GM12892 (cell line): ENCODE data around the gene SPR.
A peak's percentile ranks its signal among the peaks of the same experiment; 100 is the strongest.
"Not testable (repeated sequence)": the region's sequence is repeated elsewhere in the genome, so short reads cannot be mapped to it uniquely, and the experiment has no call there.

ENCODE experiments used
- DNase-seq: peaks from one replicate; pipeline ENCODE4 v3.0.0; 2011; ENCODE audit not compliant: insufficient read length
- FAIRE-seq: peaks from 2 replicates; lab custom pipeline; 2011; peaks lifted over from hg19 to GRCh38; lab: Jason Lieb, UNC
- POLR2A ChIP-seq: IDR thresholded peaks from 2 replicates; pipeline ENCODE4 v1.6.1; 2011; ENCODE audit warnings: low read depth, low read length, control low read depth
- POLR2AphosphoS5 ChIP-seq: IDR thresholded peaks from 2 replicates; pipeline ENCODE4 v1.6.1; 2011; ENCODE audit warnings: low read depth, low read length, control low read depth
- TAF1 ChIP-seq: IDR thresholded peaks from 2 replicates; pipeline ENCODE4 v1.6.1; 2011; ENCODE audit warnings: low read depth, mild to moderate bottlenecking, control low read depth, low read length, borderline replicate concordance

SPR gene

DNA sequence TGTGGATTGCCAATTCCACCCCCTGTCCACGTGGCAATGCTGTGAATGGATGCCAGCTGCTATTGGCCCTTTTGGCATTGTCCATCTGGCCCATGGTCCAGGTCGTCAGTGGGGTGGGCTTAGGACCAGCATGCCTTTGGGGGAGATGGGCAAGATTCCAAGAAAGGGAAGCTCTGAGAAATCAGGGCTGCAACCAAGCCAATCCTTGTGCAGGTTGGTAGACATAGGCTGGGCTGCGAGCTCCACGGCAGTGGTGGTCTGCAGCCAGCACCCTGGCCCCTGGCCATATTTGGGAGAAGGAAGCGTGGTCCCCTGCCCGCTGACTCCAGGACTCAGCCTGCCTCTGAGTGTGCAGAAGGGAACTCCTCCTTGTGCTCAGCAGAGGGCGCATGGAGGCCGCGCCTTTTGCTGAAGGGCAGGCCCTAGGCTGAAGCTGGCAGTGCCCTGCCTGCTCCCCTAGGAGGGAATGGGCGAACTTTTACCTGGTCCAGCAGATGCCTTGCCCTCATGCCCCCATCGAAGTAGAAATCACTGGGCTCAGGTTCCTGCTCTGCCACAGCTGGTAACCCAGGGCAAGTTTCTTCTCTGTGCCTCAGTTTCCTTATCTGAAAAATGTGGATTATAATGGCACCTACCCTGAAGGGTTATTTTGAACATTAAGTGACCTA lies 5.4 kb downstream of the SPR start:
- DNase-seq: peak; percentile 50
- peak; percentile 88 for FAIRE-seq
- TF ChIP-seq POLR2AphosphoS5 (no peak), TAF1 (no peak), POLR2A (no peak)

DNA sequence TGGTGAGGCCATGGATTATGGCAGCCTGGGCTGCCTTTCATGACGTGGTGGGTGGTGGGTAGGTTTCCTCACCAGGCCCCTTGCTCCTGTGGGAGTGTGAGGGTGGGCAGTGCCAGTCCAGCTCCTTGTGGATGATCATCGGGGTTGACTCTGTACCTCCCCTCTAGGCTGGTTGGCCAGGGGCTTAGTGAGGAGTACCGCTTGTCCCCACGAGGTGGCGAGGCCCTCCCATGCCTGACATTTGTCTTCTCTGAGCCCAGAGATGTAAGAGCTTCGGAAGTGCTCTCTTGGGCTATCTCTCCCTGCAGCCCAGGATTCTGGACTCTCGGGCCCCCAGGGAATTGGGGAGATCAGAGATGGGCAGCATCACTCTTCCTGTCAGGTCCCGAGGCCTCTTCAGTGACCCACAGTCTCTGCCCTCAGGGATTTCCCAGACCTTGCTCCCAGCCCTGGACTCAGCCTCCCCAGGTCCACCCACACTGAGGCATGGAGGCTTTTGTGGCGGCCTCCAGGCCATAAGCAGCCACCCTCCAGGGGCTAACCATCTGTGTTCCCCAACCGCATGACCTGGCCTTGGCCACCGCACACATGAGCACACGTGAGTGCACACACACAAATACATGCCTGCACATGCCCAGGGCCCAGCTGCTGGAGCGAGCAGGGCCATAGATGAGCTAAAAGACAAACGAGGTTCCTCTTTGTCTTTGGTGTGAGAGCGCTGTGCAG lies 6.5 kb downstream of the SPR start:
- TF ChIP-seq POLR2A (no peak), POLR2AphosphoS5 (no peak), TAF1 (no peak)
- FAIRE-seq: peak; percentile 83
- peak; percentile 36 for DNase-seq

DNA sequence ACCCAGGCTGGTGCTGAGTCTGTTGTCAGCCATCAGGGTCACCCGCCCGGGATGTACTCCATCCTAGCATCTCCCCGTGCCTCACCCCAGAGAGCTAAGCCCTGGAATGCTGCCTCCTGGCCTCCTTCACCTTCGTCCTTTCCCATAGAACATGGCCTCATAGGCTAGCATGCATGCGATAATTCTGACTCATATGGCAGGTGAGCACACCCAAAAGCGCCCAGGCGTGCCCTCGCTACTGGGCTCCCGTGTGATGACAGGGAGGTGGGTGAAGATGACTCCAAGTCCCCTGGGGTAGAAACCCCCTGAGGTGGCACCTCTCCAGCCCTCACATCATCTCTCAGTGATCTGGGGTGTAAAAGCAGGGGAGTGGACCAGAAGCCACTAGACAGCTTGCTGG lies 7.3 kb downstream of the SPR start:
- FAIRE-seq (peak; percentile 63), DNase-seq (no peak)

DNA sequence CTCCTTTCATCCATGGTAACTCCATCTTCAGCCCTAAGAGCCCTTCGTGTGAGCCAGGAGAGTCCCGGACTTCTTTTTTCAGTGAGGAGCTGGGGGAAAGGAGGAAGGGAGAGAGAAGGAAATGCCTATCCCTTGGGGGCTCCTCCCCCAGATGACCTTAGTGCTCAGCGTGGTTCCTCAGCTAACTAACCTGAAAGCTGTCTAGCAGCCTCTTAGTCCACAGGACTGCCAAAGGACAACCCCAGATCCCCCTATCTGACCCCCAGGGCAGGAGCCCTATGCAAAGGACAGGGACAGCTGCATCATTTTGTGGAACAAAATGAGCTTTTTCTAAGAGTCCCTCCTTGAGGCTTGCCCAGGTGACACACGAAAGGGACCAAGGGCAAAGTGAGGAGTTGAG lies 7.9 kb downstream of the SPR start:
- DNase-seq: no peak
- no peak for FAIRE-seq
- TF ChIP-seq POLR2A (no peak), TAF1 (no peak), POLR2AphosphoS5 (no peak)

More for the DNA sequence above, 7.3 kb downstream of the SPR start:
- no peak for TF ChIP-seq TAF1
- no peak for TF ChIP-seq POLR2AphosphoS5

DNA sequence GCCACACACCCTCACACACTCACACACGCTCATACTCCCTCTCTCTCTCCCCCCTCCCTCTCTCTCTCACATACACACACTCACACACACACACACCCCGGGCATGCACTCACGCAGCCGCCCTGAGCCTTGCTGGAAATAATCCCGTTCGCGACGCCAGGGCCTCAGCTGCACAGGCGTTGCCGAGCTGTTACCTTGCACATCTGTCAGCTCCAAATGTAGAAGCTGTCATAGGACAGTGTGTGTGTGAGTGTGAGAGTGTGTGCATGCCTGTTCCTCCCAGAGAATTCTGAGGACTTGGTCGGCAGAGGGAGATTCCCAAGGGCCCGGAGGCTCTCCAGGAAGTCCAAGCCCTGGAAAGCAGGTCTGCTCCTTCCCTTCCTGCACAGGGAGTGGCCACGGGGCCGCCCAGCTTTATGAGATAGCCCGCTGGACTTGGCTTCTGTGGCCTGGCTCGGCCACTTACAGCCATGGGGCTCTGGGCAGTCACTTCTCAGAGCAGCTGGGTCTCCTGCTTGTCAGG lies 8.6 kb downstream of the SPR start:
- no peak for DNase-seq
- no peak for FAIRE-seq
- TF ChIP-seq TAF1: no peak
- no peak for TF ChIP-seq POLR2A
- no peak for TF ChIP-seq POLR2AphosphoS5

DNA sequence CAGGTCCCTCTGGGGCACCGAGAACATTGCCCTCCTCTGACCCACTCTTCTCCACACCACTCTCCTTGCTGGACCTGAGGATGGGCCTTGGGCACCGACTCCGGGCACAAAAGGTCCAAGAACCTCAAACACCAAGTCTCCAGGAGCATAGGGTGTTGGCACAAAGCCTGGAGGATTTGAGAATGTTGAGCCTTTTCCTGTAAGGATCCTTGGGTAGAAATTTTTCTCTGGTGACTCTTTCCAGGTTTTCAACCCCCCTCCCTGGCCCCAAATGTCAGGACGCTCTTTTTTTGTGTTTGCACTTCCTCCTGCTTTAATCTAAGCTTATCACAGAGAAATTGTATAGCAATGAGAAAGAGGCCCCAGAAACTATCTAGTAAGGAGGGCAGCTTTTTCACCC lies 9.2 kb downstream of the SPR start:
- TF ChIP-seq POLR2AphosphoS5: no peak
- no peak for TF ChIP-seq TAF1
- TF ChIP-seq POLR2A: no peak
- FAIRE-seq (no peak), DNase-seq (no peak)

DNA sequence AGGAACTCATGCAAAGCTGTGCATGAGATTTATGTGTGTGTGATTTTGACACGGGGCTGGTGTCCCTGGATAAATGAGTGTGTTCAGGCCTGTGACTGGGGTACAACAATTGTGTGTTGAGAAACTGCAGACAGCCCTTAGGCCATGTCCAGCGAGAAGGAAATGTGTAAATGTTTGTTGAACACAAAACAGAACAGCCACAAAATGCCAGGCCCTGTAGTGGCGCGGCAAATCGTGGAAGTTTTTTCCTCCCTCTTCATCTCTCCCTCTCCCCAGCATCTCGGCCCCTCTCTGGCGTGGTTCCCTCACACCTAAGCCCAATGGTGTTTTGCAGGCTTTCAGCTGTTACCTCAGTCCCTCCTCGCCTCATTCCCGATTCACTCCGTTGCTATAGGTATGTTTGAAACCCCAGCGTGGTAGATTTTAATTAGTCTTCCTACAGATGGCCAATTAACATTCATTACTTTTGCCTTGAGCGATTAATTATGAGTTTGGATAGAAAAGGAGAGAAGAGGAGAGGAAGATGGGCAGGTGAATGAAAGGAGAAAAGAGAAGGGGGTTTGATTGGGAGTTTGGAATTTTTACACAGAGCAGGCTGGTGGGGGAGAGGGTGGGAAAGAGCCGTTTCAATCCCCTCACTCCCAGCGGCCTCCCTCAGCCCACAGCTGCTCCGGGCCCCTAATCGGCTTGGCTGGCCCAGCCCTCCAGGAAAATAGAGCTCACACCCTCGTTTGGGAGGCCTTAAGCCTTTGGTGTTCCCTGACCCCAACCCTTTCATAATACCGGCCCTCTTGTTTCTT lies 10.8 kb downstream of the SPR start:
- TF ChIP-seq POLR2A (no peak), POLR2AphosphoS5 (no peak), TAF1 (no peak)
- no peak for FAIRE-seq
- DNase-seq: no peak

DNA sequence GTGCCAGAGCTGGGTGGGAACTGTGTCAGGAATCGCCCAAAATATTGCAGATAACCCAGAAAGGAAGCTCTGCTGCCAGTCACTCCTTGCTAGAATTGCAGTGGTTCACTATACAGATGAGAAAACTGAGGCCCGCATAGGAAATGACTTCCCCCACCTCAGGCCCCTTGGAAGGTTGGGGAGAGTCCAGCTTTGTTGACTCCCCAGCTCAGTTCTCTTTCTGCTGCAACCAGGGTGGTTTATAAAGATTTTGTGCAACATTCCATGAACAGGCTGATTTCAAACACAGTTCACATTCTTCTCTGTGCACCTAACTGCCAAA lies 11.3 kb downstream of the SPR start:
- TF ChIP-seq POLR2AphosphoS5: no peak
- no peak for TF ChIP-seq TAF1
- no peak for TF ChIP-seq POLR2A
- no peak for DNase-seq
- no peak for FAIRE-seq

DNA sequence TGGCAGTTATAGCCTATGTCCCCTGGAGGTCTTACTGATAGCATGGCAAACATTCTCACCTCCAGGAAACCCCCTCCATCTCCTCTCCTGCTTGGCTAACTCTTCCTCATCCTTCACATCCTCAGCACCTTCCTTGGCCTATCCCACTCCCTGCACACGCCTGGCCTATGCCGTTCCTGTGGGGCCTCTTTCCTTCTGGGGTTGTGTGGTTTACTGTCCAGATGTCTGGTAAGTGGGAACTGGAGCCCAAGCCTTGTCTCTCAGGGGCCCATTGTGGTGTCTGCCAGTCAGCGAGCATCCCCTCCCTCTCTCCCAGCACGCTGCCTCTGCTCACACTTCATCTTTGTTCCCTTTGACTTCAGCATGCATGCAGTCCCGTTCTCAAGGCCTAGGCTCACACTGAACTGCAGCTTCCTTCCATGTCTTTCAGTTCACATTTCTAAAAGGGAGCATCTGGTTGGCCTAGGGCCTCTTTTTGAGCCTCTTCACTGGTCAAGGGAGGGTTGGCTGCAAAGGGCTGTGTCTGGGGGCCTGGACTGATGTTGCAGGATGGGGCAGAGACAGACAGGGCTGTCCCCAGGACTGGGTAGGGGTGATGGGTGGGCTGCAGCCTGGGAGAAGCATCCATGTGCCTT lies 13.1 kb downstream of the SPR start:
- no peak for FAIRE-seq

DNA sequence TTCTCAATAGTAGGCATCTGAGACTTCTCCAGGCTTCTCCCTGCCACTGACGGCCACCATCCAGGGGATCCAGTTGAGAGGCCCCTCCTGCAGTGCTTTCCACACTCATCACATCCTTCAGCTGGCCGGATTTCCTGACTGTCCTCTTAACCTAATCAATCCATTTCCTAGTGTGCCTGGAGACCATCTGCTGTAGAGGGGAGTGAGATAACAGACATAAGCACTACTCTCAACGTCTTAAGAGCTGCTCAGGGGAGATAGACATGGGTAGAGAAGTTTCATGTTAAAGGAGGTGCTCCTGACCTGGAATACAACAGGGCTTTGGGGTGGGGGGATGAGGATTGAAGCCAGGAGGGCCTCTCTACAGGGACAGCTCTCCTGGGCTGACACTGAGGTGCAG lies 14.2 kb downstream of the SPR start:
- FAIRE-seq (no peak), DNase-seq (no peak)
- TF ChIP-seq TAF1: no peak
- TF ChIP-seq POLR2A: no peak
- TF ChIP-seq POLR2AphosphoS5: no peak

More for the DNA sequence above, 13.1 kb downstream of the SPR start:
- no peak for DNase-seq
- no peak for TF ChIP-seq TAF1
- no peak for TF ChIP-seq POLR2A
- no peak for TF ChIP-seq POLR2AphosphoS5

DNA sequence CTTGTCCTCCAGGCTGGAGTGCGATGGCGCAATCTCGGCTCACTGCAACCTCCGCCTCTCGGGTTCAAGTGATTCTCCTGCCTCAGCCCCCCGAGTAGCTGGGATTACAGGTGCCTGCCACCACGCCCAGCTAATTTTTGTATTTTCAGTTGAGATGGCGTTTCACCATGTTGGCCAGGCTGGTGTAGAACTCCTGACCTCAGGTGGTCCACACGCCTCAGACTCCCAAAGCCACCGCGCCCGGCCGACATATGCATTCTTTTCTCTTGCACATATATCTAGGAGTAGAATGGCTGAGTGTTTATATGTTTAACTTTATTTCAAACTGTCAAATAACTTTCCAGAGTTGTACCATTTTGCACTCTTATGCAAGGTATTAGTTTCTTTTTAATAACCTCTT lies 20.2 kb downstream of the SPR start:
- not testable (repeated sequence) for DNase-seq, FAIRE-seq

DNA sequence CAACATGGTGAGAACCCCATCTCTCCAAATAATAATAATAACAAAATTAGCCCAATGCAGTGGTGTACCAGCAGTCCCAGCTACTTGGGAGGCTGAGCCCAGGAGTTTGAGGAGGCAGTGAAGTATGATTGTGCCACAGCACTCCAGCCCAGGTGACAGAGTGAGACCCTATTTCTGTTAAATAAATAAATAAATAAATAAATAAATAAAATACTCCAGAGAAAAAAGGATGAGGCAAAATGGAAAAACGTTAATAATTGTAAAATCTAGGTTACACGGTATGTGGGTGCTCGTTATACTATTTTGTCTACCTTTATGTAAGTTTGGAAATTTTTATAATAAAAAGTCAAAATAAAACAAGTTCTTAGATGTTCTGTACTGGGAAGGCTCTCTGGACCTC lies 21.5 kb downstream of the SPR start:
- TF ChIP-seq POLR2A: no peak
- no peak for TF ChIP-seq TAF1
- no peak for TF ChIP-seq POLR2AphosphoS5
- no peak for FAIRE-seq
- DNase-seq: no peak
